Right renal pelvis (tissue), 4 donors: ENCODE data around the gene HMCN1. TPM values are rescaled to one million over a fixed set of nuclear protein-coding genes. Genes with fewer than 3 reads are reported as not detected.

Experiments used
- DNase-seq, 4 donors: peaks; one replicate each; pipeline ENCODE4 v3.0.0-alpha.2; 2013; ENCODE audit warnings: low read depth in 4 of 4, low spot score in 3 of 4, missing footprints in 1 of 4
- polyA plus RNA-seq, 4 donors: library from polyadenylated mRNA; unstranded; fragments of 120-200 nt; gene quantifications; one replicate each; pipeline ENCODE4 v1.2.1, GENCODE V29; 2013; ENCODE audit not compliant: insufficient read length in 4 of 4

HMCN1 gene
- polyA plus RNA-seq, 4 donors, result 42.8 to 49.6 (median 46.6) TPM

- no peak for DNase-seq
Measured at GRCh38 chr1:186213225-186213607, 479.0 kb downstream of the HMCN1 start.

DNA sequence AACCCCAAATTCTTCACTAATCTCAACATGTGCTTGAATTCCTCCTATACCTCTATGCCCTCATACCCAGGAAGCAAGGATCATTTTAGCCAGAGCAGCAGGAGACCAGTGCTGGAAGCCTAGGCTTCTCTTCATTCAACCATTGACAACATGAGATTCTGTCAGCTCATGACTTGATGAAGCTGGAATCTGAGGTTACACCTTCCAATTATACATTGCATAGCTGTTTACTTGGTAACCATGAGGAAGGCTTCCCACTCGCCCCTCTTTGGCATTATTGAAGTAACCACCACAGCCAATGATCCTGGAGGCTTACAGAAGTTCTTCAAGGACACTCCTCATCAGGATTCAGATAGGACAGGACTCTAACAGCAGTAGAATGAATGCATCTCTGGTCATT is 480.6 kb downstream of the HMCN1 start:
- no peak for DNase-seq

- DNase-seq, result no peak
Measured at GRCh38 chr1:186215636-186216035, 481.4 kb downstream of the HMCN1 start.

- DNase-seq, result no peak
Measured at GRCh38 chr1:186218654-186219352, 484.6 kb downstream of the HMCN1 start.

- no peak for DNase-seq
Measured at GRCh38 chr1:186220067-186220466, 485.9 kb downstream of the HMCN1 start.

- no peak for DNase-seq
Measured at GRCh38 chr1:186220911-186221310, 486.7 kb downstream of the HMCN1 start.

DNA sequence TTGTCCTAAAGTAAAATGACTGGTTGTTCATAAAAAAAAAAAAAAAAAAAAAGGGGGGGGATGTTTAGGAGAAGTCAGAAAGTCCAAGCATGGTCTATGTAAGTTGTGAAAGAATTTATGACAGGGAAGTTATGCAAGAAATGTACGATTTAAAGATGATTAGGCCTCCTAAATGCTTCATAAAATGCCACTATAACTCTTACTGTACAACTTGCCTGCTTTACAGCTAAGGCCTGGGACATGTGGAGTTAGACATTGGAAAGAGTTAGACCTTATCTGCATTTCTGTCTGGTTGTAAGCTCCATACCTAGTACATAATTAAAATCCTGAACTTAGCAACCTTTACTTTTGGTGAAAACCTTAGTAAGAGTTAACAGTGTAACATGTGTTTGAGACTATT is 490.9 kb downstream of the HMCN1 start:
- no peak for DNase-seq

GRCh38 chr1:186228749-186229148 is 494.6 kb downstream of the HMCN1 start:
- DNase-seq, result no peak

DNA sequence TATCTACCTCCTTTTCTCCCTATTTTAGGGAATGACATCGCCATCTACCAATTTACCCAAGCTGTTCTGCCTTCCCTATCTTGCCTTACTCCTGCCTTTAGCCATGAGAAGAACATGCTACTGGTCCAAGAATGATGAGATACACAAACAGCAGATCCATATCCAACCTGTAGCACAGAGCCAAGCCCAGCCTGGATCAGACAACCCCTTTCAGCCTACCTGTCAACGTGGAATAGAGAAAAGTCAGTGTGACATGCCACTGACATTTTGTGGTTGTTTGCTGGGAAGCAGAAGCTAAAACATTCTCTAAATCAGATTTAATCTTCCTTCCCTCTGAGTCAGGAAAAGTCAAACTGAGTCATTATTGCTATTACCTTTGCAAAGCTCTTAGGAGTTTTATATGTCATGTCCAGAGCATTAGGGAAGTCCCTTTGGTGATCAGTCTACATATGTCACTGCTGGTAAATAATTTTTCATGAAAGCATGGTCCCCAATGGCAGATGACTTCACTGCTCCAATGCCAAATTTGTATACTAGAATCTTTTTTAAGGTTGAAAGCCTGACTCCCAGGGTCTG is 497.8 kb downstream of the HMCN1 start:
- no peak for DNase-seq

- DNase-seq, result no peak
Measured at GRCh38 chr1:186234976-186235686, 500.9 kb downstream of the HMCN1 start.

DNA sequence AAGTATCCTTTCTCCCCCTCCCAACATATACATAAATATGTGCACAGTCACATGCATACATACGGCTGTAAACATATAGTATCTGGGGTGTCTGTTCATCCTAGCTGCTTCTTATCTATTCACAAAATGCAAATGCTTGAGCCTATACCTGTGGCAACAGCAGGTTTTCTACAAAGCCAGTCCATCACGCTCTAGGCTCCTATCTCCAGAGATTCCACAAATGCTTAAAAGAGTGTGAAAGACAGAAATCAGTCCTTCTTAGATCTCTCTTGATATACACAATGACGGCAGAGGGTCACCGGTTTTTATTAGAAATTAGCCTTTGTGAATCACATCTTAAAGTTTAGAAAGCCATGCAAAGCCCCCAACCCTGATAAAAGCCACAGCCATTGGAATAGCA is 501.5 kb downstream of the HMCN1 start:
- no peak for DNase-seq

GRCh38 chr1:186236921-186237320 is 502.7 kb downstream of the HMCN1 start:
- DNase-seq, result no peak

- DNase-seq, result no peak
Measured at GRCh38 chr1:186239171-186239570, 505.0 kb downstream of the HMCN1 start.

DNA sequence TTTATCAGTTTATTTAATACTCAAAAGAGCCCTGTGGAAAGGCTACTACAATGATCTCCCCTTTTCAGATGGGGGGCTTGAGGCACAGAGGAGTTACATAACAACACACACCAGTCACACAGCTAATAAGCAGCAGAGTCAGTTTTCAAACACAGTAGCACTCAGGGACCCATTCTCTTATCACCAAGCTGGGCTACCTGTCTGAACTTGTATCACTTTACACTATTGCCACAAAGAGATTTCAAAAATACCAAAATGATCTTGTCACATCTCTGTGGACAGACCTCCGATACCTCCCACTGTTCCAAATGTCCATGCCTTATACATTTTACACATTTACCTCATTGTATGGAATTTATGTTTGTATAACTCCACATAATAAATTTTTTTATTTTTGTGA is 506.2 kb downstream of the HMCN1 start:
- DNase-seq, result no peak
